Activated CD4-positive, alpha-beta T cell treated with anti-CD3 and anti-CD28 coated beads, Interleukin-2, Interleukin-6, amounts not matched to agents 100 ng/mL and 50 ng/mL, durations not matched to agents 16 hours and 8 hours (primary cell): ENCODE measurements around the gene ZBTB34.

ENCODE experiments used
- DNase-seq: peaks from one replicate; pipeline ENCODE4 v3.0.0-alpha.2; 2020

The ZBTB34 gene

DNA sequence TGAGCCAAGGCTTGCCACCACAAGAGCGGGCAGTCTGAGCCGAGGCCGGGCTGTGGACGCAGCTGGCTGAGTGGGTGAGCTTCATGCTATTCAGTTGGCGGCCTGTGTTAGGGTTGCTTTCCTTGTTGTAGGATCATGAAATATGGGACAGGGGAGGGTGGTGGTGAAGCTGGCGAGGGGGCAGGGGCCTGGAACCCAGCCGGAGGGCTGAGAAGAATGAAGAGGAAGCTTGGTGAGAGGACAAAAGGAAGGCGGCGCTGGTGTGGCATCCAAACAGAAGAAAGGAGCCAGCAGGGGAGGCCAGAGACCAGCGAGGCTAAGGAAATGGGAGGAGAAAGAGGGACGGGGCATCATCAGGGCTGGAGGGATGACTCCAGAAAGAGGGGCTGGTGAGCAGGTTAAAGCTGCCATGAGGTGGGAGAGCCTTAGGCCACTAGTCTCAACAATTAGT lies 72.5 kb downstream of the ZBTB34 start:
- no peak for DNase-seq

DNA sequence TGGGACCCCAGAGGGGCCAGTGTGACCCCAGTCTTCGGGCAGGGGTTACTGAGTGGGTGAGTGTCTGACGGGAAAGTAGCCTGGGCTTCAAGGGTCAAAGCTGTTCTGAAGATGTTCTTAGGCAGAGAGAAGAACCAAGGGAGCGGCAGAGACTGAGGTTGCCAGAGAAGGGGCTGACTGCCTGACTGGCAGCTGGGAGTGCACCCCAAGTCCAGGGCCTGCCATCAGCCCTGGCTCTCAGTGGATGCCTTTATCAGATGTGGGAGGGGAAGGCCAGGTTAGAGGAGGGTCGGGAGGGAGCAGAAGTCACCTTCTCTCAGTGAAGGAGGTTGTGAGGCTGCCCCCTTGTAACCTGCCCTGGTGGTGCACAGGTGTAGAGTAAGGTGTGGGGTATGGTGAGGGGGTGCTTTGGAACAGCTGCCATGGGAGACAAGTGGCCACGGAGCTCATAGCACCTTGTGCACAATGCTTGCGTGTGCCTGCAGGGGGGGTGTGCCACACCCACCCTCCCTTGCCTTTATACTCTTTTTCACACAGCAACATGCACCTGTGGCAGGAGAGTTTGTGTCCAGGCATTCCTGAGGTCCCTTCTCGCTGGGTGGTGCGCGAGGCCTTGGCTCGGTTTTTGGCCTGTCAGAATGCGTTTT lies 73.0 kb downstream of the ZBTB34 start:
- no peak for DNase-seq

DNA sequence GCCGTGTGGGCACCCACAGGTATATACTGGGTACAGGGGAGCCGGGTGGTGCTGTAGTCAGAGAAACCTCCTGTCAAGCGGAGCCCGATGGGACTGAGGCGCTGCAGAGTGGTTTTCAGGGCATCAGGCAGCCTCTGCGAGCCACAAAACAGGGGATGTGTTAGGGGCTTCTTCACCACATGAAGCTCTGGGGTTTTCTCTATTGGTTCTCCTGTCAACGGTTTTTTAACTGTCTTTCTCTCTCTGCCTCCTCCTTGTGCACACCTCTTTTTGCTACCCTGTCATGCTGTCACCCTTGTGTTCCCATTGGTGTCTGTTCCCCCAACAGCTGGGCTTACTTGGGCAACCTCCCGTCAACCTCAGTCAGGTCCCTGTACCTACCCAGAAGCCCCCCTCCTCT lies 74.0 kb downstream of the ZBTB34 start:
- no peak for DNase-seq
